A673 (cell line): Measurements from ENCODE around the gene C13orf46. TPM values are rescaled to one million over a fixed set of nuclear protein-coding genes. Genes with fewer than 3 reads are reported as not detected.

Experiments
- BruUV-seq: library from RNA; stranded (reverse); fragments of 400-500 nt; replicated peaks from 2 replicates; lab custom pipeline; 2021; lab: Mats Ljungman, UMichigan
- CTCF ChIA-PET: fragments of 300-600 bp; sonication (Branson Sonifier 250); formaldehyde crosslinking; loops from one replicate; lab custom pipeline; 2022; ENCODE audit warnings: antibody characterized with exemption; lab: Charles Lee
- POLR2A ChIA-PET: fragments of 300-600 bp; sonication (Branson Sonifier 250); formaldehyde crosslinking; loops from one replicate; lab custom pipeline; 2022; ENCODE audit warnings: antibody characterized with exemption; ENCODE audit not compliant: low non-redundant PET; lab: Charles Lee
- DNase-seq: peaks from one replicate; pipeline ENCODE4 v3.0.0-alpha.2; 2015; ENCODE audit warnings: low spot score
- H3K27ac ChIP-seq: fragments of 200-600 bp; sonication (generic); 2 replicates; pipeline ENCODE4 v1.5.1; 2016; ENCODE audit warnings: mixed run types, low read depth, mild to moderate bottlenecking, mixed read lengths, antibody characterized with exemption, low read length; ENCODE audit not compliant: poor library complexity, severe bottlenecking
- H3K27me3 ChIP-seq: fragments of 200-600 bp; sonication (generic); replicated peaks from 2 replicates; pipeline ENCODE4 v1.6.1; 2017; ENCODE audit warnings: mixed run types, low read depth, mild to moderate bottlenecking, mixed read lengths, antibody characterized with exemption, low read length; ENCODE audit not compliant: insufficient read depth, poor library complexity
- H3K36me3 ChIP-seq: fragments of 200-600 bp; sonication (generic); 2 replicates; pipeline ENCODE4 v1.6.1; 2016; ENCODE audit warnings: mixed run types, mild to moderate bottlenecking, mixed read lengths, antibody characterized with exemption, low read length; ENCODE audit not compliant: insufficient read depth, poor library complexity, severe bottlenecking
- H3K4me1 ChIP-seq: fragments of 200-600 bp; sonication (generic); 2 replicates; pipeline ENCODE4 v1.6.1; 2017; ENCODE audit warnings: mixed run types, mild to moderate bottlenecking, mixed read lengths, antibody characterized with exemption, low read length; ENCODE audit not compliant: insufficient read depth, poor library complexity, severe bottlenecking
- H3K4me3 ChIP-seq: fragments of 200-600 bp; sonication (generic); 2 replicates; pipeline ENCODE4 v1.5.1; 2016; ENCODE audit warnings: low read depth, mixed run types, mild to moderate bottlenecking, mixed read lengths, low read length; ENCODE audit not compliant: poor library complexity, severe bottlenecking
- H3K9me3 ChIP-seq: fragments of 200-600 bp; sonication (generic); 2 replicates; pipeline ENCODE4 v1.6.1; 2016; ENCODE audit warnings: mixed run types, low read depth, mild to moderate bottlenecking, mixed read lengths, antibody characterized with exemption, low read length; ENCODE audit not compliant: poor library complexity, severe bottlenecking
- EZH2 ChIP-seq: fragments of 200-600 bp; sonication (generic); IDR thresholded peaks from 2 replicates; pipeline ENCODE4 v1.6.1; 2017; ENCODE audit warnings: borderline replicate concordance, low read depth, mild to moderate bottlenecking, mixed read lengths, antibody characterized with exemption, low read length; ENCODE audit not compliant: poor library complexity, severe bottlenecking
- intact Hi-C: fragments of 100-400 bp; cut with micrococcal nuclease; formaldehyde crosslinking; loops from one replicate; pipeline ENCODE4 v1.10.0; 2022; ENCODE audit not compliant: unreplicated experiment
- total RNA-seq: library from RNA; stranded (reverse); gene quantifications from 2 replicates; pipeline ENCODE4 v1.2.3, GENCODE V29; 2021
- TF ChIP-seq, protein P1 (sequence below): fragments of 300-800, 200-600 bp; sonication (generic); conservative IDR thresholded peaks from 2 replicates; pipeline ENCODE4 v1.5.1; 2017; ENCODE audit warnings: low read depth, mild to moderate bottlenecking, antibody characterized with exemption, low read length, moderate library complexity, mixed read lengths

The C13orf46 gene
- total RNA-seq, 1 experiment from 2014 or later: 3.6 TPM

DNA sequence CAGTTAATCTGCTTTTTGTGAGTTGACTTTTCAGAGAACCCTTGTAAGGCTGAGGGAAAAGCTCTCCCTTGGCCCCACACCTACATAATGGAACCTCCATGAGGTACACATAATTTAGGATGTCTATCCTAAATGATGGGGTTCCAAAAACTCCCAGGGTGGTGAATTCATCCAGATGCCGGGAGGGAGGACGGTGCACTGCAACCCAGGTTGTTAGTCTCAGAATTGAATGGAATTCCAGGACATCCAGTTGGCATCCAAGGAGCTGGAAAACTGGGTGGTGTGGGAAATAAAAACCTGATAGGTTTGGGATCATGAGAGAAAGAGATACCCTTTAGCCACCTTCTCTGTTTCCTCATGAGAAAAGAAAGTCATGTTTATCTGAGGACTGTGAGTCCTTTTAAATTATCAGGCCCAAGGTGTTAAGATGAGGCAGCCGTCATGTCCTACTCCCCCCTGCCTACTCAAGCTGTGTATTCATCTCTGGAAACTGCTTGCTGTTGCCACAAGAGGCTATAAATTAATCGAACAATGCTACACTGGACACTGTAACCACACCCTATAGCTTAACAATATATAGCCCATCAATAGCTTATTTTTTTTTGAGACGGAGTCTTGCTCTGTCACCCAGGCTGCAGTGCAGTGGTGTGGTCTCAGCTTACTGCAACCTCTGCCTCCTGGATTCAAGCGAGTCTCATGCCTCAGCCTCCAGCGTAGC is 49.5 kb downstream of the C13orf46 start:
- no peaks in the 10 kb centered on the region for H3K4me1 ChIP-seq
- H3K27me3 ChIP-seq: peaks cover 5% of the 10 kb centered on the region
- no peak overlapping the region for H3K4me3 ChIP-seq
- intact Hi-C loops: no loop called here
- BruUV-seq: no TSS peak
- DNase-seq: no peak
- ChIA-PET POLR2A (no interaction called here), CTCF (no interaction called here)
- peaks cover 9% of the 10 kb centered on the region for H3K9me3 ChIP-seq
- TF ChIP-seq, protein P1, sequence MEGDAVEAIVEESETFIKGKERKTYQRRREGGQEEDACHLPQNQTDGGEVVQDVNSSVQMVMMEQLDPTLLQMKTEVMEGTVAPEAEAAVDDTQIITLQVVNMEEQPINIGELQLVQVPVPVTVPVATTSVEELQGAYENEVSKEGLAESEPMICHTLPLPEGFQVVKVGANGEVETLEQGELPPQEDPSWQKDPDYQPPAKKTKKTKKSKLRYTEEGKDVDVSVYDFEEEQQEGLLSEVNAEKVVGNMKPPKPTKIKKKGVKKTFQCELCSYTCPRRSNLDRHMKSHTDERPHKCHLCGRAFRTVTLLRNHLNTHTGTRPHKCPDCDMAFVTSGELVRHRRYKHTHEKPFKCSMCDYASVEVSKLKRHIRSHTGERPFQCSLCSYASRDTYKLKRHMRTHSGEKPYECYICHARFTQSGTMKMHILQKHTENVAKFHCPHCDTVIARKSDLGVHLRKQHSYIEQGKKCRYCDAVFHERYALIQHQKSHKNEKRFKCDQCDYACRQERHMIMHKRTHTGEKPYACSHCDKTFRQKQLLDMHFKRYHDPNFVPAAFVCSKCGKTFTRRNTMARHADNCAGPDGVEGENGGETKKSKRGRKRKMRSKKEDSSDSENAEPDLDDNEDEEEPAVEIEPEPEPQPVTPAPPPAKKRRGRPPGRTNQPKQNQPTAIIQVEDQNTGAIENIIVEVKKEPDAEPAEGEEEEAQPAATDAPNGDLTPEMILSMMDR: no peak
- TF ChIP-seq EZH2: no peak
- H3K27ac ChIP-seq: no peak overlapping the region
- H3K36me3 ChIP-seq: no peaks in the 10 kb centered on the region

DNA sequence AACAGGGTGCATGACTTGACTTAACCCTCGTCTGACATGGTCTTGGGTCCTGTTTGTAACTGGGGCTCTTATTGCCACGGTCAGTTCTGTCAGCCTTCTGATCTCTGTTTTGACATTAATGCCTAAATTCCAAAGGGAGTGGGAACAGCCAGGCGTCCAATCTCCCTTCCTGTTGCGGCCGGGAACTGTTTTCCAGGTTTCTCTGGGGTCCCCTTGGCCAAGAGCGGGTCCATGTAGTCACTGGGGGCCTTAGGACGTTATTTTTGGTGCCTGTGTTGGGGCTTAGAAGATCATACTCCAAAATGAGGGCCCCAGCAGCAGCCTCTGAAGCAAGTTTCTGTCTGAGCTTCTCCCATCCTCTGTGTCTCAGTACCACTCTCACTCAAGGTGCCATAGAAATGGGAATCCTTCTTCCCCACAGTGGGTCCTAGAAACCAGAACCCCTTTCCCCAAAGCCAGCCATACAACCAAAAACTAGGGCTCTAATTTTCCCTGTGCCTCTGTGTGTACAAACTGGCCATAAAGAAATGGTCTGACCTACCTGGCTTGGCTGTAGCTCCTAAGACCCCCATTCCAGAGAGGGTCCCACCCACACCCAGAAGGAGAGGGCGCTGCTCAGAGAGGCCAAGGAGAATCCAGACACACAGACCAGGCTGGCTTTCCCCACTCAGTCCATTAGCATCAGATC is 50.4 kb downstream of the C13orf46 start:
- TF ChIP-seq, protein P1: no peak
- H3K9me3 ChIP-seq: peaks cover 9% of the 10 kb centered on the region
- no peak overlapping the region for H3K27ac ChIP-seq
- H3K4me3 ChIP-seq: no peak overlapping the region
- H3K36me3 ChIP-seq: no peaks in the 10 kb centered on the region
- BruUV-seq: no TSS peak
- ChIA-PET POLR2A (no interaction called here), CTCF (no interaction called here)
- DNase-seq: no peak
- peaks cover 5% of the 10 kb centered on the region for H3K27me3 ChIP-seq
- H3K4me1 ChIP-seq: no peaks in the 10 kb centered on the region
- intact Hi-C loops: no loop called here

DNA sequence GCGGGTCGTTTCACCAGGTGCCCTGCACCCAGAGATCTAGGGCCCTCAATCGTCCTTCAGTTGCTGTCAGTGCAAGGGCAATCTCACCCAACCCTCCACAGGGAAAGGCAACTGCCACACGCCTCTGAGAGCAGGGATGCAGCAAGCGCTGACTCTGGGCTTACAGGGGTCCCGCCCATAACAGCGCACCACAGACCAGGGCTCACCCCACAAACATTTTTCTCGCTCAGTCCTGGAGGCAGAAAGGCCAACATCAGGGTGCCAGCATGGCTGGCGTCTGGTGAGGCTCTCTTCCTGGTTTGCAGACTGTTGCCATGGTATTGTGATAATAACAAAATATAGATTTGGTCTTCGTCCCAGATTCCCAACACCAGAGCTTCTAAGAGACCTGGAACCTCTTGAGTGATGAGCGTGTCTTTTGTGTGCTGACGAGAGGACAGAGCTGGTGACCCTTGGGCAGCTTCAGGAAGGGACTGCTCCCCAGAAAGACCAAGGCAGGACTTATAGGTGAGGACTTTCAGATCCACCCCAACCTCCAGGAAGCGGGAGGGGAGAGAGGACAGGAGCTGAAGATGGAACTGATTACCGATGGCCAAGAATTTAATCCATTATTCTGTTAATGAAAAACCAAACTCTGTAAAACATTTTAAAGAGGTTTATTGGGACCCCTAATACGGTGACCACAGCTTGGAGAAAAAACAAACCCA is 51.3 kb downstream of the C13orf46 start:
- Histone ChIP-seq H3K4me1 (no peaks in the 10 kb centered on the region), H3K27ac (no peak overlapping the region), H3K27me3 (peaks cover 5% of the 10 kb centered on the region), H3K4me3 (no peak overlapping the region), H3K36me3 (no peaks in the 10 kb centered on the region), H3K9me3 (peaks cover 9% of the 10 kb centered on the region)
- BruUV-seq: no TSS peak
- intact Hi-C loops: no loop called here
- ChIA-PET POLR2A (no interaction called here), CTCF (no interaction called here)
- TF ChIP-seq, protein P1: no peak
- TF ChIP-seq EZH2: no peak
- DNase-seq: no peak
